Chondrocyte (in vitro differentiated cells): ENCODE measurements around the gene DACH1. TPM values are rescaled to one million over a fixed set of nuclear protein-coding genes. Genes with fewer than 3 reads are reported as not detected.

Source experiments
- DNase-seq: peaks from one replicate; pipeline ENCODE4 v3.0.0; 2021; ENCODE audit warnings: mixed read lengths, low spot score
- H3K27ac Mint-ChIP-seq: one replicate; pipeline ENCODE4 v1.8.0; 2021; ENCODE audit warnings: mild to moderate bottlenecking, moderate library complexity, mixed read lengths; ENCODE audit not compliant: unreplicated experiment
- H3K27me3 Mint-ChIP-seq: 2 replicates; pipeline ENCODE4 v1.8.0; 2021; ENCODE audit warnings: low read depth, mixed read lengths
- H3K36me3 Mint-ChIP-seq: 2 replicates; pipeline ENCODE4 v1.8.0; 2021; ENCODE audit warnings: low read depth, mixed read lengths
- H3K4me1 Mint-ChIP-seq: 2 replicates; pipeline ENCODE4 v1.8.0; 2021; ENCODE audit warnings: low read depth, mild to moderate bottlenecking, mixed read lengths
- H3K4me3 Mint-ChIP-seq: one replicate; pipeline ENCODE4 v1.8.0; 2021; ENCODE audit warnings: mild to moderate bottlenecking, moderate library complexity, mixed read lengths; ENCODE audit not compliant: unreplicated experiment
- H3K9me3 Mint-ChIP-seq: 2 replicates; pipeline ENCODE4 v1.8.0; 2021; ENCODE audit warnings: low read depth, mixed read lengths
- CTCF ChIP-seq: fragments of 200-600 bp; sonication (generic); IDR thresholded peaks from 2 replicates; pipeline ENCODE4 v1.5.0; 2021; ENCODE audit warnings: antibody characterized with exemption, mild to moderate bottlenecking, moderate library complexity
- total RNA-seq: library from RNA; stranded (reverse); gene quantifications from 3 replicates; pipeline ENCODE4 v1.2.1, GENCODE V29; 2021

The DACH1 gene
- total RNA-seq, 1 donor from 2014 or later: 0.72 TPM

DNA sequence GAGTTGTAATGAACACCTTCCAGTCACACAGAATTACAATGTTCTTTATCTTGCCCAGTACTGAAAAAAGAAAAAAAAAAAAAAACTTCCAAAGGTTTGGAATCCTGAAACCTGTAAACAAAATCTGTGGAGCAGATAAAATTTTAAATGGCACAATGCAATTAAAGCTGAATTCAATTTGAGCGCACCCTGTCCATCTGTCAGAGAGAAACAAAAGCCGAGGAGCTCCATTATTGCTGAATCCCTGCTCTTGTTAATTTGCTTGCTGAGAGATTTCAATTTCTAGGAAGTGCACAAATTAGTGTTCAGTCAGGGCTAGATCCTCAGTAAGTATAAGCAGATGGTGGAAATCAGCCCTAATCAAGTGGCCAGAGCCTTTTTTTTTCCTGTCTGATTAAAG lies 65.2 kb downstream of the DACH1 start:
- no peaks in the 10 kb centered on the region for H3K9me3 Mint-ChIP-seq
- no peak for TF ChIP-seq CTCF
- no peak for DNase-seq
- H3K4me1 Mint-ChIP-seq: no peaks in the 10 kb centered on the region
- no peak overlapping the region for H3K27ac Mint-ChIP-seq
- no peaks in the 10 kb centered on the region for H3K36me3 Mint-ChIP-seq
- H3K27me3 Mint-ChIP-seq: no peaks in the 10 kb centered on the region
- H3K4me3 Mint-ChIP-seq: no peak overlapping the region

DNA sequence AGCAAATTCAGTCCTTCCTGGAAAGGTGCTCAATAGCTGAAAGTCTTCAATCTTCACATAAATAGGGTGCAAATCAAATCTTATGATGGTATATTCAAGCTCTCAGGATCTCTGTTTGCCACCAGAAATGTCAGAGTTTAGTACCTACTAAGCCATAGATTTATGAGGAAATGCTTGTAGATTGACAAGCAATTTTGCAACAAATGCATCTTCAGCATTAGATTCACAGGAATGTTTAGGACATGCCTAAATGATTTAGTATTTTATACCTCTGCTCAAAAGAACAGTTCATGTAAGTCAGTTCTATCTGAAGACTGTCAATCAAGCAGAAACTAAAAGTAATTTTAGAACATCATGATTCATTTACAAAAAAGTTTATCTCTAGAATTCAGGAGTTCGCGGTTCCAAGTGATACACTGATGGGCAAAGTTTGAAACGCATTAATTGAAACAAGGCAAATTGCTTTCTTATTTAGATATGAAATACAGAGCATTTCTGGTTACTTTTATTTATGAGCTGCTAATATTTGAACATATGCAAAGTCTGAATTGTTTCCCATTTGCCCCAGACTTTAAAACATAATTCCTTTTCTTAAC lies 65.7 kb downstream of the DACH1 start:
- no peak for TF ChIP-seq CTCF
- no peak for DNase-seq
- H3K9me3 Mint-ChIP-seq: no peaks in the 10 kb centered on the region
- H3K27ac Mint-ChIP-seq: no peak overlapping the region
- H3K4me3 Mint-ChIP-seq: no peak overlapping the region
- no peaks in the 10 kb centered on the region for H3K27me3 Mint-ChIP-seq
- no peaks in the 10 kb centered on the region for H3K4me1 Mint-ChIP-seq
- H3K36me3 Mint-ChIP-seq: no peaks in the 10 kb centered on the region

DNA sequence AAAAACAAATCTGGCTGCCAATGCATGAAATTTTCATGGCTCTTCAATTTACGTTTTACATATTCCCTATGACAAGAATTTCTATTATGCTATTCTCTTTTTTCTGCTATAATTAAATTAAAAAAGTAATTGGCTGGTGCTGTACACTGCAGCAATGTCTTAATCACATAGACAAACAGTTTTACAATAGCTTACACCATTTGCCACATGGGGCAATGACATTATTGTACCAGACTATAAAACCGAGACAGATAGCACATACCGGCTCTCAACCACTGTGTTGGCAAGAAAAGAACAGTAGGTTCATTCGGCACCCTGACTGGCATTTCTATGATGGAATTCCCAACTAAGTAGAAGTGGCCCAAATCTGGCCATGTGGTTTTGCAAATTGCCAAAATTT lies 67.7 kb downstream of the DACH1 start:
- Mint-ChIP-seq H3K9me3 (no peaks in the 10 kb centered on the region), H3K36me3 (no peaks in the 10 kb centered on the region), H3K4me1 (no peaks in the 10 kb centered on the region), H3K4me3 (no peak overlapping the region), H3K27ac (no peak overlapping the region), H3K27me3 (no peaks in the 10 kb centered on the region)
- DNase-seq: no peak
- TF ChIP-seq CTCF: no peak

- no peak for DNase-seq
- Mint-ChIP-seq H3K9me3 (no peaks in the 10 kb centered on the region), H3K27ac (no peak overlapping the region), H3K36me3 (no peaks in the 10 kb centered on the region), H3K4me1 (no peaks in the 10 kb centered on the region), H3K27me3 (no peaks in the 10 kb centered on the region), H3K4me3 (no peak overlapping the region)
- no peak for TF ChIP-seq CTCF
Observed at GRCh38 chr13:71798707-71799106, 68.3 kb downstream of the DACH1 start.

GRCh38 chr13:71797517-71797916 lies 69.5 kb downstream of the DACH1 start:
- no peaks in the 10 kb centered on the region for H3K4me1 Mint-ChIP-seq
- no peak for DNase-seq
- no peak overlapping the region for H3K4me3 Mint-ChIP-seq
- no peaks in the 10 kb centered on the region for H3K27me3 Mint-ChIP-seq
- TF ChIP-seq CTCF: no peak
- H3K27ac Mint-ChIP-seq: no peak overlapping the region
- H3K9me3 Mint-ChIP-seq: no peaks in the 10 kb centered on the region
- H3K36me3 Mint-ChIP-seq: no peaks in the 10 kb centered on the region
